Neuronal stem cell (in vitro differentiated cells): ENCODE results near the gene ZNF778.
"Not testable (repeated sequence)": the region's sequence is repeated elsewhere in the genome, so short reads cannot be mapped to it uniquely, and the experiment has no call there.

ENCODE experiments used
- DNase-seq: peaks from one replicate; pipeline ENCODE4 v3.0.0-alpha.2; 2013; ENCODE audit warnings: low spot score
- H2AFZ ChIP-seq: one replicate; pipeline ENCODE4 v1.6.1; 2013; ENCODE audit warnings: mild to moderate bottlenecking, low read length, inconsistent platforms
- H2AK5ac ChIP-seq: 2 replicates; pipeline ENCODE4 v1.6.1; 2013; ENCODE audit warnings: low read depth, mild to moderate bottlenecking, inconsistent platforms, low read length, moderate library complexity, mixed read lengths
- H2BK120ac ChIP-seq: 2 replicates; pipeline ENCODE4 v1.6.1; 2013; ENCODE audit warnings: low read depth, mild to moderate bottlenecking, inconsistent platforms, low read length, moderate library complexity, mixed read lengths
- H2BK12ac ChIP-seq: one replicate; pipeline ENCODE4 v1.6.1; 2013; ENCODE audit warnings: low read length, inconsistent platforms
- H2BK15ac ChIP-seq: 2 replicates; pipeline ENCODE4 v1.6.1; 2013; ENCODE audit warnings: mild to moderate bottlenecking, low read length, inconsistent platforms, mixed read lengths
- H2BK5ac ChIP-seq: one replicate; pipeline ENCODE4 v1.6.1; 2013; ENCODE audit warnings: inconsistent platforms, mild to moderate bottlenecking, low read length, moderate library complexity
- H3K14ac ChIP-seq: one replicate; pipeline ENCODE4 v1.6.1; 2013; ENCODE audit warnings: low read length, inconsistent platforms
- H3K18ac ChIP-seq: 2 replicates; pipeline ENCODE4 v1.6.1; 2013; ENCODE audit warnings: low read length, inconsistent platforms
- H3K23ac ChIP-seq: 2 replicates; pipeline ENCODE4 v1.6.1; 2013; ENCODE audit warnings: low read depth, mild to moderate bottlenecking, mixed read lengths, low read length, inconsistent platforms; ENCODE audit not compliant: poor library complexity
- H3K27ac ChIP-seq: replicated peaks from 3 replicates; pipeline ENCODE4 v1.5.1; 2013; ENCODE audit warnings: low read length, inconsistent platforms
- H3K27me3 ChIP-seq, 3 experiments: 2 replicates each; pipeline ENCODE4 v1.6.1; 2013; ENCODE audit warnings: low read length in 3 of 3, mild to moderate bottlenecking in 2 of 3, inconsistent platforms in 1 of 3, low read depth in 1 of 3, mixed read lengths in 1 of 3, moderate library complexity in 1 of 3; ENCODE audit not compliant: control insufficient read depth in 3 of 3, insufficient read depth in 3 of 3
- H3K36me3 ChIP-seq, 2 donors: replicated peaks in 1 of 2; 2 replicates each; pipeline ENCODE4 v1.6.1; 2013; ENCODE audit warnings: low read length in 2 of 2; ENCODE audit not compliant: control insufficient read depth in 2 of 2, insufficient read depth in 2 of 2
- H3K4ac ChIP-seq: 2 replicates; pipeline ENCODE4 v1.6.1; 2013; ENCODE audit warnings: inconsistent platforms, mild to moderate bottlenecking, low read length, moderate library complexity
- H3K4me1 ChIP-seq, 2 donors: 1 replicate in 1 of 2; 2 replicates in 1 of 2; pipeline ENCODE4 v1.6.1; 2013; ENCODE audit warnings: low read length in 2 of 2, low read depth in 1 of 2; ENCODE audit not compliant: control insufficient read depth in 2 of 2, insufficient read depth in 1 of 2
- H3K4me2 ChIP-seq: one replicate; pipeline ENCODE4 v1.6.1; 2013; ENCODE audit warnings: mild to moderate bottlenecking, low read length, inconsistent platforms; ENCODE audit not compliant: insufficient read depth, poor library complexity, severe bottlenecking
- H3K4me3 ChIP-seq, 2 donors: 2 replicates each; pipeline ENCODE4 v1.5.1; 2013; ENCODE audit warnings: low read length in 2 of 2, mild to moderate bottlenecking in 2 of 2, inconsistent platforms in 1 of 2, moderate library complexity in 1 of 2
- H3K79me1 ChIP-seq: one replicate; pipeline ENCODE4 v1.6.1; 2013; ENCODE audit warnings: low read depth, mild to moderate bottlenecking, inconsistent platforms, low read length, moderate library complexity
- H3K9ac ChIP-seq: one replicate; pipeline ENCODE4 v1.6.1; 2013; ENCODE audit warnings: mild to moderate bottlenecking, low read depth, low read length, inconsistent platforms; ENCODE audit not compliant: poor library complexity
- H3K9me3 ChIP-seq, 2 donors: replicated peaks in 1 of 2; 2 replicates each; pipeline versions ENCODE3 to v1.6.1; 2013; ENCODE audit warnings: low read length in 2 of 2, mild to moderate bottlenecking in 2 of 2, inconsistent platforms in 1 of 2, low read depth in 1 of 2, mixed read lengths in 1 of 2, moderate library complexity in 1 of 2; ENCODE audit not compliant: control insufficient read depth in 2 of 2, insufficient read depth in 1 of 2
- H4K8ac ChIP-seq: one replicate; pipeline ENCODE4 v1.6.1; 2013; ENCODE audit warnings: low read depth, mild to moderate bottlenecking, inconsistent platforms, low read length, moderate library complexity
- H4K91ac ChIP-seq: one replicate; pipeline ENCODE4 v1.6.1; 2013; ENCODE audit warnings: low read length, low read depth, mild to moderate bottlenecking, inconsistent platforms; ENCODE audit not compliant: poor library complexity
- WGBS, 2 donors: extraction: QIAGEN DNeasy Blood & Tissue Kit; methylation state at CpG; one replicate each; pipeline ENCODE4 v1.1.7; 2013; ENCODE audit warnings: missing lambda C conversion rate in 2 of 2, mixed read lengths in 1 of 2; ENCODE audit not compliant: insufficient read length in 2 of 2, insufficient replicate concordance in 1 of 2; ENCODE audit errors: extremely low coverage in 2 of 2; 5-methylcytosine and 5-hydroxymethylcytosine counted together

ZNF778 gene

DNA sequence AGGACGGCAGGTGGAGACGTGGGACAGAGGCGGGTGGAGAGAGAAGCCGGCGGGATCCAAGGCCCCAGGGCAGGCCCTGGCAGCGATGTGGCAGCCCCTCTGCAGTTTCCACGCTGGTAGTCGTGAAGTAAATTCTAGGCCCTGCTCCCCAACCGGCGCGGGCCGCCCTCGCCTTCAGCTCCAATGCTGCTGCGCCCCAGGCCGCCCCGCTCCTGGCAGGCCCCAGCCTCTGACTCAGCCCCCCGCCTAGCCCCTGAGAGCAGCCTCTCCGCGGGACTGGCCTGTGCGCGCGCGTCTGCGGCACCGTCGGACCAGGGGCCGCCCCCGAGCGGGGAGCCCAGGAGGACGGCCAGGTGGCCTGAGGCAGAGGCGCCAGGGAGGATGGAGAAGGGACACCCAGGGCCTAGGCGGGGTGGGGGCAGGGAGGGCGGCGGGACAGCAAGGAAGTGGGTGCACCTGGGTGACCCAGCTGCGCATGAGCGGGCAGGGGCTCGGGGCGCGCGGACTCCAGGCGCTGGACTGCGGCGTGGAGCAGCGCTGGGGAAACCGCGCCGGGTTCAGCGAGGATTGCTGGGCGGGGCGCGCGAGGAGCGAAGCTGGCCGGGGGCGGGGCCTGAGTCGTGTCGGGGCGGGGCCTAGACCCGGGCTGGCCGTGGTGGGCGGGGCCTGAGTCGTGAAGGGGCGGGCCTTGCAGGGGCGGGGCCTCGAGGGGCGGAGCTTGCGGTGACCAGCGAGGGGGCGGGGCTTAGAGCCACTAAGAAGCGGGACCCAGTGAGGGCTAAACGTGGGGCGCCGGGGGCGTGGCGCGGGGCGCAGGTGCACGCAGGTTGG lies 29.6 kb downstream of the ZNF778 start:
- Histone ChIP-seq H2BK120ac (no peak overlapping the region), H3K9ac (peak overlapping the region; percentile 94), H3K4ac (no peak overlapping the region), H3K4me1 (no peaks in the 10 kb centered on the region), H2BK5ac (no peak overlapping the region), H4K91ac (no peak overlapping the region), H2BK15ac (no peak overlapping the region), H3K4me2 (peak overlapping the region; percentile 93), H3K18ac (peak overlapping the region; percentile 85), H4K8ac (peak overlapping the region; percentile 17), H2BK12ac (no peak overlapping the region), H3K79me1 (peaks cover 1% of the 10 kb centered on the region), H3K9me3 (peaks cover 2 to 6% of the 10 kb centered on the region in 2 donors), H2AFZ (peak overlapping the region; percentile 97), H3K14ac (no peak overlapping the region), H2AK5ac (peak overlapping the region; percentile 63), H3K23ac (peak overlapping the region; percentile 89), H3K4me3 (peak overlapping the region; percentile 54 to 84), H3K27me3 (peaks cover 0 to 3% (median 0%) of the 10 kb centered on the region in 3 experiments), H3K27ac (no peak overlapping the region), H3K36me3 (no peaks in the 10 kb centered on the region)
- peak; percentile 87 for DNase-seq
- WGBS, 2 donors = no CpG with 5 or more reads among the region's 78 CpGs

- H3K27ac ChIP-seq, H2BK15ac ChIP-seq, H3K9ac ChIP-seq, H3K36me3 ChIP-seq, H3K9me3 ChIP-seq, H3K4ac ChIP-seq, H4K91ac ChIP-seq, H2BK120ac ChIP-seq, H4K8ac ChIP-seq, H2BK5ac ChIP-seq, H3K23ac ChIP-seq, H2BK12ac ChIP-seq, H3K4me1 ChIP-seq, DNase-seq, H2AK5ac ChIP-seq, H3K27me3 ChIP-seq, H3K14ac ChIP-seq, H3K79me1 ChIP-seq: not testable (repeated sequence)
- no CpG with 5 or more reads among the region's 45 CpGs for WGBS, 2 donors
- Histone ChIP-seq H2AFZ (peak overlapping the region; percentile 97), H3K4me3 (peak overlapping the region; percentile 54 to 84), H3K4me2 (peak overlapping the region; percentile 57), H3K18ac (peak overlapping the region; percentile 48)
Measured at GRCh38 chr16:89247734-89248075, 30.2 kb downstream of the ZNF778 start.

DNA sequence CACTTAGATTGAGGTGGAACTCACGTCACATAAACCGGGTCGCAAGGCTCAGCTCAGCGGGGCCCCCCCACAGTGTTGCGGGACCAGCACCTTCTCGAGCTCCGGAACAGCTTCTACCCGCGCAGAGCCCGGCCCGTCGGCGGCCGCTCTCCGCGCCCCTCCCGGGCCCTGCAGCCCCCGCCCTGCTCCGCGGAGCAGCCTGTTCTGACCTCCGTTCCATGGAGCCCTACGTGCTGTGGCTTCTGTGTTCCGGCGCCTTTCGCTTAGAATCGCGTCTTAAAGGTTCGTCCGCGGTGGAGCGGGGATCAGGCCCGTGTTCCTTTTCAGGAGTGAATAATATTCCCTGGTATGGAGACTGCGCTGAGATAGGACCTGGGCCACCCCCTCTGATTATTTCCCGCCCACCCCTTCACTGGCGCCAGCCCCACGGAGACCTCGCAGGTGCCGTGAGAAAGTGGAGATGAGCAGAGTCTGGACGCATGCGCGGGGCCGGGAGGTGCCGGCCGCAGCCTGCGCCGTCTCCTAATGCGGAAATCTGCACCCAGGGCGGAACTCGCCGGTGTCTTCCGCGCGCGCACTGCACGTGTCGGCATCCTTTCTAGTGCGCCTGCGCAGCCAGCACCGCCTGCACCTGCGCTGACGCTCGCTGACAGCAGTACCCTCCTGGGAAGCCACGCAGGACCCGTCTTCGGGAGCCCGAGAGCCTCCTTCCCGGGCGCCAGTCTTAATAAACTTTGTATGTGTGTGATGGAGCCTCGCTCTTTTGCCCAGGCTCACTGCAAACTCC lies 30.9 kb downstream of the ZNF778 start:
- Histone ChIP-seq H3K9me3 (peaks cover 2 to 6% of the 10 kb centered on the region in 2 donors), H3K14ac (no peak overlapping the region), H3K27me3 (peaks cover 0 to 3% (median 0%) of the 10 kb centered on the region in 3 experiments), H2AK5ac (peak overlapping the region; percentile 56), H3K4me3 (peak overlapping the region; percentile 54 to 84), H4K8ac (no peak overlapping the region), H3K79me1 (peaks cover 1% of the 10 kb centered on the region), H2BK5ac (no peak overlapping the region), H3K36me3 (no peaks in the 10 kb centered on the region), H3K9ac (no peak overlapping the region), H3K27ac (no peak overlapping the region), H2BK15ac (no peak overlapping the region), H2BK12ac (no peak overlapping the region), H3K18ac (no peak overlapping the region), H3K23ac (no peak overlapping the region), H2AFZ (peak overlapping the region; percentile 97), H3K4me2 (peak overlapping the region; percentile 57), H3K4ac (no peak overlapping the region), H3K4me1 (no peaks in the 10 kb centered on the region), H2BK120ac (no peak overlapping the region), H4K91ac (no peak overlapping the region)
- no peak for DNase-seq
- no CpG with 5 or more reads among the region's 69 CpGs for WGBS, 2 donors
